ENCODE data around the gene FAM240B. TPM values are rescaled to one million over a fixed set of nuclear protein-coding genes. Genes with fewer than 3 reads are reported as not detected.

Gene FAM240B
- total RNA-seq, 1 donor from 2014 or later = not detected

DNA sequence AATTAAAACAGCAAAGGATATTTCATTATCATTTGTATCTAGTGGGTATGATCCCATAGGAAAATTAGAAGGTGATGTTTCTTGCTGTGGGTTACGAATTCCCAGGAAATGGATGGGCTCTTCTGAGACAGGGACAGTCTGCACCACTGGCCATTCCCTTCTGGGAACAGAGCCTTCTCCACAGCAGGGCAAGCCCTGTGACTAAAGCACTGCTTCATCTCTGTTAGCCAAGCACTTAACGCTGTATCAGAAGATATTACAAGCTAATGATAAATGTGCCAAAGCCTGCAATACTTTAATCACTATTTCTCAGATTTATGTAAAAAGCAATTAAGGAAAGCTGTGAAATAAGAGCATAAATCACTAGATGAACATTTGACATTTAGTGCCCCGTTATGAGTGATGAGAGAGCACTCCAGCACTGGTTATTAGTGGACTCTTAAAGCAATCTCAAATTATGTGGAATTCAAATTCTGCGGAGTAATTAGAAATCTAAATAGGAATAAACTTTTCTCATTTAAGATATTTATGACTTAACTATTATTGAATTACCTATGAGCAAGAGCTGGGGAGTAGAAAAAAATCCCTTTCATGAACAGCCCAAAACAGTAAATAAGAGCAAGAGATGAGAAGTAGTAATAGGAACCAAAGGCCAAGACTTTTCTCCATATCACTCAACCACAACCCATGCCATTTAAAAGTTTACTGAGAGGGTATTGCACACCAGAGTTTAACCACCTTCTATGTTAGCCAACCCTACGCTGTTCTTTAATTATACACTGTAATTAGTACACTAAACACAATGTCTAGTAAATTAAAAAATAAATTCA is 49.2 kb downstream of the FAM240B start:
- Mint-ChIP-seq H3K9me3 (no peaks in the 10 kb centered on the region), H3K27ac (no peak overlapping the region), H3K4me3 (no peak overlapping the region), H3K36me3 (ENCODE audit: low read depth) (no peaks in the 10 kb centered on the region), H3K4me1 (peaks cover 4% of the 10 kb centered on the region), H3K27me3 (peaks cover 5% of the 10 kb centered on the region)
- CTCF ChIA-PET = no interaction called here
- intact Hi-C loops (cut with micrococcal nuclease) = no loop called here
- TF ChIP-seq, protein P1, sequence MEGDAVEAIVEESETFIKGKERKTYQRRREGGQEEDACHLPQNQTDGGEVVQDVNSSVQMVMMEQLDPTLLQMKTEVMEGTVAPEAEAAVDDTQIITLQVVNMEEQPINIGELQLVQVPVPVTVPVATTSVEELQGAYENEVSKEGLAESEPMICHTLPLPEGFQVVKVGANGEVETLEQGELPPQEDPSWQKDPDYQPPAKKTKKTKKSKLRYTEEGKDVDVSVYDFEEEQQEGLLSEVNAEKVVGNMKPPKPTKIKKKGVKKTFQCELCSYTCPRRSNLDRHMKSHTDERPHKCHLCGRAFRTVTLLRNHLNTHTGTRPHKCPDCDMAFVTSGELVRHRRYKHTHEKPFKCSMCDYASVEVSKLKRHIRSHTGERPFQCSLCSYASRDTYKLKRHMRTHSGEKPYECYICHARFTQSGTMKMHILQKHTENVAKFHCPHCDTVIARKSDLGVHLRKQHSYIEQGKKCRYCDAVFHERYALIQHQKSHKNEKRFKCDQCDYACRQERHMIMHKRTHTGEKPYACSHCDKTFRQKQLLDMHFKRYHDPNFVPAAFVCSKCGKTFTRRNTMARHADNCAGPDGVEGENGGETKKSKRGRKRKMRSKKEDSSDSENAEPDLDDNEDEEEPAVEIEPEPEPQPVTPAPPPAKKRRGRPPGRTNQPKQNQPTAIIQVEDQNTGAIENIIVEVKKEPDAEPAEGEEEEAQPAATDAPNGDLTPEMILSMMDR (IDR thresholded peaks at IDR 0.05) = no peak
- POLR2A ChIA-PET = no interaction called here
- ATAC-seq (ENCODE audit: low read depth) (no peak), DNase-seq (no peak)

DNA sequence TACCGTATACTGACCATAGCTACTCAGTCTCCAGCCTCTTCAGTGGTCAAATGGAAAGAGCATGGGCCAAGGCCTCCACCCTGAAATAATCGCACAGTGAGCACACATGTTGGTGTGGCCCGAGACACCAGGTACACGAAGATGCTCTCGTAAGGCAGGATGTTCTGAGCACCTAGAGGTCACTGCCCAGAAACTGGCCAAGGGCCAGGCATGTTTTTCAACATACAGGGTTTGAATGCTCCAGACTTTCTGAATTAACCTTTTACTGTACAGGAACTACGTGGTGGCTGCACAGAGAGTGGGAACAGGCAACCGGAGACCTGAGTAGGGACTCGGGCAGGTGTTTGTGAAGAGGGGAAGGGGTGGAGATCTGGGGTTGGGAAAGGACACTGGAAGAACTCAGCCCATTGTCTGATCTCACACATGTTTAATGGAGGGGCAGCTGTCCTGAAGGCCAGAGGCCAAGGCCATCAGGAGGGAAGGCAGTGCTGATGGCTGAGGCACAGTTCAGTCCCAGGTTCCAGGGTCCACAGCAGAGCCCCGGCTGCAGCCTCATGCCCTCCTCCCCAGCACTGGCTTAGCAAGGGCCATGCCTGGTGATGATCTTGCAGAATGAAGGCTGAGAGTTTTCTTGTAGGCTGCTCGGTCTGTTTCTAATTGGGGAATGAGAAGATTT is 51.0 kb downstream of the FAM240B start:
- H3K9me3 Mint-ChIP-seq = no peaks in the 10 kb centered on the region
- no peak overlapping the region for H3K4me3 Mint-ChIP-seq
- TF ChIP-seq, protein P1 (IDR thresholded peaks at IDR 0.05) = no peak
- intact Hi-C loops (cut with micrococcal nuclease) = no loop called here
- peaks cover under 1% of the 10 kb centered on the region for H3K27me3 Mint-ChIP-seq
- POLR2A ChIA-PET = no interaction called here
- H3K4me1 Mint-ChIP-seq = peaks cover 4% of the 10 kb centered on the region
- H3K27ac Mint-ChIP-seq = no peak overlapping the region
- H3K36me3 Mint-ChIP-seq (ENCODE audit: low read depth) = no peaks in the 10 kb centered on the region
- no peak for DNase-seq
- no peak for ATAC-seq (ENCODE audit: low read depth)
- CTCF ChIA-PET = no interaction called here

DNA sequence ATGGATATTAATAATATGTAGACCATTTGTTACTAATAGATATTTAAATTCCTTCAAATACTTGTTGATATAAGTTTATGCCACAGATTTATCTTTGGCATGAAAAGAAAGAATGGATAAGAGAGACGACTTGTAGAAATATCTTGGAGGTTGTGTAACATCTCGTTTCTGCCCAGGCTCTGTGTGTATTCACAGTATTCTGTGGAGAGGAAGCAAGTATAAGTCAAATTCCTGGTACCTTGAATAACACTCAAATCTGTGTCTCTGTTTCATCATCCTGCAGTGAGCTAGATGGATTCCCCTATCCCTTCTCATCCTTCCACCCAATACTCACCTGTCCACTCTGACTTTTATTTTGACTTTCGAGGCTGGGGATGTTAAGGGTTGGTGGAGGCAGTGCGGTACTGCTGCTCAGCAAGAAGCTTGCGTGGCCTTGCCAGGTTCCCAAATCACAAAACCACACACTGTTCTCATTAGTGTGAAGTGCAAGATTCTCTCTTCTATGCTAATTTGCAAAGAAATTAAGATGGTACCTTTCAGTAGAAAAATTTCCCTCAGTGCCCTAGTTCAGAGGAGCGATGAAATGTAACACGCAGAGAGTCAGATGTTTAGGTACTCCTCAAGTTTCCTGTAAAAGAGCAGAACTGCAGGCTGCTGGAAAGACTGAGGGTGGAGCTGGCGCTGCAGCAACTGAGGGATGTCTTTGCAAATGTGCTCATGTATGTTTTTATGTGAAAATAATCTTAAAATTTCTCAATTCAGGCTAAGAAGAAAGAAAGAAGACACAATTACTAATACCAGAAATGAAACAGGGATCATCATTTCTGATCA is 57.0 kb downstream of the FAM240B start:
- TF ChIP-seq, protein P1 (IDR thresholded peaks at IDR 0.05) = no peak
- Mint-ChIP-seq H3K27me3 (peaks cover 7% of the 10 kb centered on the region), H3K9me3 (no peaks in the 10 kb centered on the region), H3K36me3 (ENCODE audit: low read depth) (no peaks in the 10 kb centered on the region), H3K27ac (no peak overlapping the region), H3K4me3 (no peak overlapping the region), H3K4me1 (no peaks in the 10 kb centered on the region)
- intact Hi-C loops (cut with micrococcal nuclease) = no loop called here
- CTCF ChIA-PET = no interaction called here
- no peak for ATAC-seq (ENCODE audit: low read depth)
- POLR2A ChIA-PET = no interaction called here
- DNase-seq = no peak

DNA sequence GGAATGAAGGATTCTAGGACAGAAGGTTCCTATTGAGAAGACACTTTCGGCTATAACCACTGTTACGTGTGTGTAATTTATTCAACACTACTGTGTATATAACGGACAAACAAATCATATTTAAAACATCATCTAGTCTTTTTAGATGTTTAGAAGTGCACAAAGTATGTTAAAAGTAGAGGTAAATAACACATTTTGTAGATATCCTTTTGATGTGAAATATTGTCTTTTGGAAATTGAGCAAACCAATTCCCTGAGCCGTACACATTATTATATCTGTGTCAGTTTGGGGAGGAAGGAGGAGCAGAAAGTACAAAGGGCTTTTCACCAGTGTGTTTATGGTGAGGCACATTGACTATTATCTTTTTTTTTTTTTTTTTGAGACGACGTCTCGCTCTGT is 60.4 kb downstream of the FAM240B start:
- Mint-ChIP-seq H3K27ac (no peak overlapping the region), H3K4me1 (no peaks in the 10 kb centered on the region), H3K9me3 (no peaks in the 10 kb centered on the region), H3K27me3 (peaks cover 7% of the 10 kb centered on the region), H3K36me3 (ENCODE audit: low read depth) (no peaks in the 10 kb centered on the region), H3K4me3 (no peak overlapping the region)
- CTCF ChIA-PET = no interaction called here
- POLR2A ChIA-PET = no interaction called here
- TF ChIP-seq, protein P1 (IDR thresholded peaks at IDR 0.05) = no peak
- DNase-seq = no peak
- no peak for ATAC-seq (ENCODE audit: low read depth)
- intact Hi-C loops (cut with micrococcal nuclease) = no loop called here

DNA sequence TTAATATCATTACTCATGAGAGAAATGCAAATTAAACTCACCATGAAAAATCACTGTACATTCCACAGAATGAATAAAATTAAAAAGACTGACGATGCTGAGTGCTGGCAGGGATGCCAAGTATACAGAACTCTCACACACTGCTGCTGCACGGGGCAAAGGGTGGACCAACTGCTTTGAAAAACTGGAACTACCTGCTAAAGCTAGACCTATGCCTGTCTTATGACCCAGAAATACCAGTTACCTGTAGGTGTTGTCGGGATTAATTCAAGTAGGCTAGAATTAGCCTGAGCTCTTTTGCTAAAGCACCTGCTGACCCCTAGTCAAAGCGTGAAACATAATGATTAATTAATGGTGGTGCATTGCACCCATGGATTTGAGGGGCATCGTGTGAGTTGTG is 63.0 kb downstream of the FAM240B start:
- Mint-ChIP-seq H3K27ac (no peak overlapping the region), H3K4me3 (no peak overlapping the region), H3K36me3 (ENCODE audit: low read depth) (no peaks in the 10 kb centered on the region), H3K4me1 (no peaks in the 10 kb centered on the region), H3K27me3 (no peaks in the 10 kb centered on the region), H3K9me3 (no peaks in the 10 kb centered on the region)
- ATAC-seq (ENCODE audit: low read depth) (no peak), DNase-seq (no peak)
- ChIA-PET POLR2A (no interaction called here), CTCF (no interaction called here)
- intact Hi-C loops (cut with micrococcal nuclease) = no loop called here
- TF ChIP-seq, protein P1 (IDR thresholded peaks at IDR 0.05) = no peak
